MM.1S (cell line): Measurements from ENCODE around the gene TEX36.
"Not testable (repeated sequence)": the region's sequence is repeated elsewhere in the genome, so short reads cannot be mapped to it uniquely, and the experiment has no call there.

Experiments used
- CTCF ChIP-seq: fragments of 300-600 bp; sonication (generic); IDR thresholded peaks from 2 replicates; pipeline ENCODE4 v1.5.1; 2016; ENCODE audit warnings: antibody characterized with exemption, low read length, mixed read lengths
- EZH2phosphoT487 ChIP-seq: fragments of 300-600 bp; sonication (generic); IDR thresholded peaks from 2 replicates; pipeline ENCODE4 v1.6.1; 2018; ENCODE audit warnings: antibody characterized with exemption, low read length

- TF ChIP-seq CTCF, EZH2phosphoT487: not testable (repeated sequence)
These were observed 31.8 kb upstream of the TEX36 start for GRCh38 chr10:125714728-125715127.
